ENCODE results near the gene PLEKHG3.

PLEKHG3 gene

GRCh38 chr14:64715628-64716412, 11.6 kb downstream of the PLEKHG3 start:
- H3K27ac ChIP-seq: no peak overlapping the region
- TF ChIP-seq CTCF (IDR thresholded peaks at IDR 0.05) (no peak), ZFX (IDR thresholded peaks at IDR 0.05; ENCODE audit: borderline replicate concordance) (no peak)

DNA sequence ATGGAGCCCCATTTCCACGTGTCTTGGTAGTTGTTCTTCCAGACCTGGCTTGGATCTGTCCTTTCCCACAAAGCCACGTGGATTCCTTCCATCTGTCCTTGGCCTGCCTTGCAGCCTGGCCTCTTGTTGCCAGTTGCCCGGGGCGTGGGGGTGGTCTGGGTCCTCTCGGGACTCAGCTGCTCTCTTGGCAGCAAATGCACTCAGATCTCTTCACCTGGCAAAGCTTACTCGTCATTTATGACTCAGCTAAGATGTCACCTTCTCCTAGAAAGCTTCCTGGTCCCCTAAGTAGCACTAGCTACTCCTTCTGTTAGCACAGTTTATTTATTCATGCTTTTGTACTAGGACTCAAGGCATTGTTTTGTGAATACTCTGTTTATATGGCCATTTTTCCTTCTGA, 13.6 kb downstream of the PLEKHG3 start:
- TF ChIP-seq CTCF (IDR thresholded peaks at IDR 0.05): no peak
- TF ChIP-seq ZFX (IDR thresholded peaks at IDR 0.05; ENCODE audit: borderline replicate concordance): no peak
- H3K27ac ChIP-seq: no peak overlapping the region

DNA sequence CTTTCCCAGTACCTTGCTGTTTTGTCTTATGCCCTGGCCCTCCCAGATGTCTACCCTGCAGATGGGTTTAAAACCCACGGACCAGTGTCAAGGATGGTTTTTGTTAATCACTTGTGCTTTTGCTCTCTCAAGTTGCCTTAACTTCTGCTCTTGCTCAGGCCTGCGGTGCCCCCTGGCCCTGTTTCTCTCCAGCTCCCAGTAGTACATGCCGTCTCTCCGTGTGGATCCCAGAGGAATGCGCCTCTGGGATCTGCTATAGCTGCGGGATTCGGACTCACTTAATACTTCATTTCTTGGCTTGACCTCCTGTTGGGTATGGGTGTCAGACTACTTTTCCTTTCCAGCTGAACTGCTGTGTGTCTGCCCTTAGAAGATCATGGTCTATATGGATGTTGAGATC, 14.5 kb downstream of the PLEKHG3 start:
- TF ChIP-seq CTCF (IDR thresholded peaks at IDR 0.05) (no peak), ZFX (IDR thresholded peaks at IDR 0.05; ENCODE audit: borderline replicate concordance) (no peak)
- H3K27ac ChIP-seq: no peak overlapping the region

DNA sequence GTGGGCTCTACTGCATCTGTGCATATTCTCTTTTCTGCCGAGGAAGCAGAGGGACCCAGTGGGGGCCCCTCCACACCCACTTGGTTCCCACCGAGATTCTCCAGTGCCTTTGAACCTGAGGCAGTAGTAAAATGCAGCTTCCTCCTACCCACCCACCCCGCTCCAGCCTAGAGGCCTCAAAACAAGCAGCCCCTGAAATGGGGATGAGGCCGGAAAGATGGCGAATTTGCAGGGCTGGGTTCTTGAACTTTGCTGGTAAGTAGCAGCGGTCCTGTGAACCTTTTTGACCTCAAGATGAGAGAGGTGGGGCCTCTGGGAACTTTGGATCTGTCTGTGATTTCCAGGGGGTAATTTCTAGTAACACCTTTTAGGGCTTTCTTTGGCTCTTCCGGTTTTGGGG, 15.4 kb downstream of the PLEKHG3 start:
- peak overlapping the region; percentile 49 for H3K27ac ChIP-seq
- TF ChIP-seq ZFX (IDR thresholded peaks at IDR 0.05; ENCODE audit: borderline replicate concordance) (no peak), CTCF (IDR thresholded peaks at IDR 0.05) (no peak)

- peak overlapping the region; percentile 49 for H3K27ac ChIP-seq
Measured at GRCh38 chr14:64720131-64720576, 15.9 kb downstream of the PLEKHG3 start.

GRCh38 chr14:64721391-64721791, 17.2 kb downstream of the PLEKHG3 start:
- H3K27ac ChIP-seq: no peak overlapping the region
- TF ChIP-seq CTCF (IDR thresholded peaks at IDR 0.05): no peak
- TF ChIP-seq ZFX (IDR thresholded peaks at IDR 0.05; ENCODE audit: borderline replicate concordance): no peak

More at GRCh38 chr14:64720131-64720576, 15.9 kb downstream of the PLEKHG3 start:
- TF ChIP-seq ZFX (IDR thresholded peaks at IDR 0.05; ENCODE audit: borderline replicate concordance) (no peak), CTCF (IDR thresholded peaks at IDR 0.05) (no peak)

GRCh38 chr14:64721899-64722298, 17.7 kb downstream of the PLEKHG3 start:
- no peak for TF ChIP-seq ZFX (IDR thresholded peaks at IDR 0.05; ENCODE audit: borderline replicate concordance)
- no peak for TF ChIP-seq CTCF (IDR thresholded peaks at IDR 0.05)

More at GRCh38 chr14:64721899-64722298, 17.7 kb downstream of the PLEKHG3 start:
- H3K27ac ChIP-seq: no peak overlapping the region

Measured in 22Rv1 (cell line).